ENCODE data around the gene LHCGR. TPM values are rescaled to one million over a fixed set of nuclear protein-coding genes. Genes with fewer than 3 reads are reported as not detected.

Gene LHCGR
- total RNA-seq, 1 donor from 2014 or later: 0.13 TPM

- TF ChIP-seq CTCF (IDR thresholded peaks at IDR 0.05; ENCODE audit: unreplicated experiment): no peak
- no peak overlapping the region for H3K27ac Mint-ChIP-seq
- H3K27me3 Mint-ChIP-seq (ENCODE audit: low read depth): no peaks in the 10 kb centered on the region
- no peak overlapping the region for H3K4me3 Mint-ChIP-seq
- H3K36me3 Mint-ChIP-seq: no peaks in the 10 kb centered on the region
- no peak for DNase-seq (ENCODE audit: low spot score in 2 of 2, unreplicated experiment in 2 of 2)
- peaks cover 3% of the 10 kb centered on the region for H3K4me1 Mint-ChIP-seq
- H3K9me3 Mint-ChIP-seq: peaks cover 12% of the 10 kb centered on the region
Observed at GRCh38 chr2:48790407-48791170, 35.1 kb upstream of the LHCGR start.

- H3K9me3 Mint-ChIP-seq: no peaks in the 10 kb centered on the region
- H3K27ac Mint-ChIP-seq: no peak overlapping the region
- no peaks in the 10 kb centered on the region for H3K36me3 Mint-ChIP-seq
- no peaks in the 10 kb centered on the region for H3K4me1 Mint-ChIP-seq
- no peaks in the 10 kb centered on the region for H3K27me3 Mint-ChIP-seq (ENCODE audit: low read depth)
- DNase-seq (ENCODE audit: low spot score in 2 of 2, unreplicated experiment in 2 of 2): no peak
- TF ChIP-seq CTCF (IDR thresholded peaks at IDR 0.05; ENCODE audit: unreplicated experiment): no peak
- no peak overlapping the region for H3K4me3 Mint-ChIP-seq
Observed at GRCh38 chr2:48787580-48787979, 32.1 kb upstream of the LHCGR start.

DNA sequence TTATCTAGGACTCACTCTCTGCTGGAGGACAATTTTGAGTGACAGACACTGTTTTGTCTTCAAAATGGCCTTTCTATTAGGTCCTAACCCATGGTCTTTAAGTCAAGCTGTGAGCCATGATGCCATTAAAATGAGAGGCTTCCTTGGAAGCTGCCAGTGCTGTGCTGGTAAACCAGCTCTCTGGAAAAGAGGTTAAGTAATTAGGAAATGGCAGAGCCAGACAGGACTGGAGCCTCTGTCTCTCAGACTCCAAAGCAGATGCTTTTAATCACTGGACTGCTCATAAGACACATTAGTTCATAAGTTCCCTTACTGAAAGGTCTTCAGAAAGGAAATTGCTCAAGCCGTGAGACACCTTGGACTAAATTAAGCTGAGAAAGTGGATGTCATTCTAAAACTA, 25.8 kb upstream of the LHCGR start:
- Mint-ChIP-seq H3K36me3 (no peaks in the 10 kb centered on the region), H3K4me3 (no peak overlapping the region), H3K4me1 (no peaks in the 10 kb centered on the region), H3K27me3 (ENCODE audit: low read depth) (no peaks in the 10 kb centered on the region), H3K9me3 (peaks cover 3% of the 10 kb centered on the region), H3K27ac (no peak overlapping the region)
- DNase-seq (ENCODE audit: low spot score in 2 of 2, unreplicated experiment in 2 of 2): no peak
- TF ChIP-seq CTCF (IDR thresholded peaks at IDR 0.05; ENCODE audit: unreplicated experiment): no peak

GRCh38 chr2:48779019-48779716, 23.6 kb upstream of the LHCGR start:
- H3K4me1 Mint-ChIP-seq: peaks cover 15% of the 10 kb centered on the region
- no peaks in the 10 kb centered on the region for H3K27me3 Mint-ChIP-seq (ENCODE audit: low read depth)
- no peak overlapping the region for H3K4me3 Mint-ChIP-seq
- H3K27ac Mint-ChIP-seq: no peak overlapping the region
- TF ChIP-seq CTCF (IDR thresholded peaks at IDR 0.05; ENCODE audit: unreplicated experiment): no peak
- no peaks in the 10 kb centered on the region for H3K36me3 Mint-ChIP-seq
- H3K9me3 Mint-ChIP-seq: peaks cover 3% of the 10 kb centered on the region
- no peak for DNase-seq (ENCODE audit: low spot score in 2 of 2, unreplicated experiment in 2 of 2)

GRCh38 chr2:48774251-48774650, 18.7 kb upstream of the LHCGR start:
- H3K9me3 Mint-ChIP-seq: no peaks in the 10 kb centered on the region
- no peaks in the 10 kb centered on the region for H3K36me3 Mint-ChIP-seq
- H3K27me3 Mint-ChIP-seq (ENCODE audit: low read depth): no peaks in the 10 kb centered on the region
- H3K27ac Mint-ChIP-seq: no peak overlapping the region
- no peak overlapping the region for H3K4me3 Mint-ChIP-seq
- H3K4me1 Mint-ChIP-seq: peaks cover 25% of the 10 kb centered on the region
- no peak for DNase-seq (ENCODE audit: low spot score in 2 of 2, unreplicated experiment in 2 of 2)
- no peak for TF ChIP-seq CTCF (IDR thresholded peaks at IDR 0.05; ENCODE audit: unreplicated experiment)
